ENCODE data around the gene TPH1.

DNA sequence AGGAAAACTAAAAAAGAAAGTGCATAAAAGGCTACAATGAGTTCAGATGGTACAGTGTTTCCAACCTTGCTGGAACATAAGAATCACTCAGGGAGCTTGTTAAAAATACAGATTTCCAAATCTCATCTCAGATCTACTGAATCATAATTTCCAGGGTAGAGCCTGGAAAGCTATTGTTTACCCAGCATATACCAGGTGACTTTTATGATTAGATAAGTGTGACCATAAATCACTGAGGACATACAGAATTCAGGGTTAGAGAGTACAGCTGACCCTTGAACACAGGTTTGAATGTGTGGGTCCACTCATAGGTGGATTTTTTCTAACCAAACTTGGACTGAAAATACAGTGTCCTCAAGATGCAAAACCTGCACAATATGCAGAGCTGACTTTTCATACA, 47.9 kb upstream of the TPH1 start:
- TF ChIP-seq POLR2A (IDR thresholded peaks at IDR 0.05), result no peak
- TF ChIP-seq, protein P1, sequence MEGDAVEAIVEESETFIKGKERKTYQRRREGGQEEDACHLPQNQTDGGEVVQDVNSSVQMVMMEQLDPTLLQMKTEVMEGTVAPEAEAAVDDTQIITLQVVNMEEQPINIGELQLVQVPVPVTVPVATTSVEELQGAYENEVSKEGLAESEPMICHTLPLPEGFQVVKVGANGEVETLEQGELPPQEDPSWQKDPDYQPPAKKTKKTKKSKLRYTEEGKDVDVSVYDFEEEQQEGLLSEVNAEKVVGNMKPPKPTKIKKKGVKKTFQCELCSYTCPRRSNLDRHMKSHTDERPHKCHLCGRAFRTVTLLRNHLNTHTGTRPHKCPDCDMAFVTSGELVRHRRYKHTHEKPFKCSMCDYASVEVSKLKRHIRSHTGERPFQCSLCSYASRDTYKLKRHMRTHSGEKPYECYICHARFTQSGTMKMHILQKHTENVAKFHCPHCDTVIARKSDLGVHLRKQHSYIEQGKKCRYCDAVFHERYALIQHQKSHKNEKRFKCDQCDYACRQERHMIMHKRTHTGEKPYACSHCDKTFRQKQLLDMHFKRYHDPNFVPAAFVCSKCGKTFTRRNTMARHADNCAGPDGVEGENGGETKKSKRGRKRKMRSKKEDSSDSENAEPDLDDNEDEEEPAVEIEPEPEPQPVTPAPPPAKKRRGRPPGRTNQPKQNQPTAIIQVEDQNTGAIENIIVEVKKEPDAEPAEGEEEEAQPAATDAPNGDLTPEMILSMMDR (IDR thresholded peaks at IDR 0.05), result no peak
